Testis (tissue), 3 donors: ENCODE data around the gene NCKAP5. TPM values are rescaled to one million over a fixed set of nuclear protein-coding genes. Genes with fewer than 3 reads are reported as not detected.

Source experiments
- DNase-seq: peaks from one replicate; pipeline ENCODE4 v3.0.0-alpha.2; 2019
- H3K27ac ChIP-seq, 2 donors: fragments of 200-600 bp; sonication (generic); one replicate each; pipeline ENCODE4 v1.5.1; 2019
- H3K27me3 ChIP-seq: fragments of 200-600 bp; sonication (generic); one replicate; pipeline ENCODE4 v1.5.1; 2019
- H3K36me3 ChIP-seq: fragments of 200-600 bp; sonication (generic); one replicate; pipeline ENCODE4 v1.5.1; 2017; ENCODE audit warnings: low read depth; ENCODE audit errors: missing control alignments
- H3K4me1 ChIP-seq: fragments of 200-600 bp; sonication (generic); one replicate; pipeline ENCODE4 v1.5.1; 2019
- H3K4me3 ChIP-seq, 2 donors: fragments of 200-600 bp; sonication (generic); one replicate each; pipeline ENCODE4 v1.5.1; 2017 to 2019
- H3K9me3 ChIP-seq: fragments of 200-600 bp; sonication (generic); one replicate; pipeline ENCODE4 v1.5.1; 2017
- POLR2A ChIP-seq: fragments of 450-650 bp; IDR thresholded peaks from one replicate; pipeline ENCODE4 v1.6.1; 2017; ENCODE audit warnings: antibody characterized with exemption, mild to moderate bottlenecking, moderate library complexity
- WGBS, 2 donors: methylation state at CpG; one replicate each; pipeline ENCODE4 v1.1.5; 2018; 5-methylcytosine and 5-hydroxymethylcytosine counted together
- intact Hi-C: fragments of 100-400 bp; cut with DNase I; formaldehyde crosslinking; loops from one replicate; pipeline ENCODE4 v1.15.1; 2023; ENCODE audit warnings: low total_unique reads
- polyA plus RNA-seq: library from polyadenylated mRNA; stranded (reverse); fragments of 350-450 nt; fragmentation: Illumina TruSeq; extraction: RNeasy Lipid Tissue Mini Kit (QIAGEN cat#74804); gene quantifications from one replicate; pipeline ENCODE4 v1.2.3, GENCODE V29; 2014; ENCODE audit warnings: low read depth, low replicate concordance; ENCODE audit not compliant: insufficient read depth
- total RNA-seq, 2 donors: library from RNA; depleted of rRNA; stranded (reverse); fragments of >200 nt; gene quantifications; one replicate each; pipeline ENCODE4 v1.2.3, GENCODE V29; 2016
- TF ChIP-seq, protein P1 (sequence below), 3 experiments: fragments of 450-650 bp in 2 of 3; fragments of 200-600 bp in 1 of 3; sonication (generic) in 1 of 3; IDR thresholded peaks; one replicate each; pipeline ENCODE4 v1.5.1; 2016 to 2019; ENCODE audit warnings: antibody characterized with exemption in 3 of 3, mild to moderate bottlenecking in 2 of 3, moderate library complexity in 1 of 3

The NCKAP5 gene
- total and polyA plus RNA-seq, 3 donors from 2014 or later = 3.0 to 7.6 (median 6.3) TPM

DNA sequence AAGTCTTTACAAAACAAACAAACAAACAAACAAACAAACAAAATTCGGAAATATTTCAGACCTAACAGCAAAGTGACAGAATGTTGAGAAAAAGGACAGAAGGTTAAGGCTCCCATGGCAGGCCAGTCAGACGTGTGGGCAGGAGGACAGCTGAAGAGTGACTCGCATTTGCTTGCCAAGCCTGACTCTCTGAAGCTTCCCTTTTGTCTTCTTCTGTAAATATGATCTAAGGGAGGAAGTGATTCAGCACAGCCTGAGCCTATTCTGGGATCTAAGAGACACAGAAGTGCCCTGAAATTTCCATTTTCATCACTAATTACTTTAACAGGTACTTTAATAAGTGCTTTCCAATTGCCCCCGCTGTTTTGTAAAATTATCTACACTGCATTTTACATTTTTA is 764.2 kb downstream of the NCKAP5 start:
- no peak for TF ChIP-seq POLR2A
- TF ChIP-seq, protein P1, sequence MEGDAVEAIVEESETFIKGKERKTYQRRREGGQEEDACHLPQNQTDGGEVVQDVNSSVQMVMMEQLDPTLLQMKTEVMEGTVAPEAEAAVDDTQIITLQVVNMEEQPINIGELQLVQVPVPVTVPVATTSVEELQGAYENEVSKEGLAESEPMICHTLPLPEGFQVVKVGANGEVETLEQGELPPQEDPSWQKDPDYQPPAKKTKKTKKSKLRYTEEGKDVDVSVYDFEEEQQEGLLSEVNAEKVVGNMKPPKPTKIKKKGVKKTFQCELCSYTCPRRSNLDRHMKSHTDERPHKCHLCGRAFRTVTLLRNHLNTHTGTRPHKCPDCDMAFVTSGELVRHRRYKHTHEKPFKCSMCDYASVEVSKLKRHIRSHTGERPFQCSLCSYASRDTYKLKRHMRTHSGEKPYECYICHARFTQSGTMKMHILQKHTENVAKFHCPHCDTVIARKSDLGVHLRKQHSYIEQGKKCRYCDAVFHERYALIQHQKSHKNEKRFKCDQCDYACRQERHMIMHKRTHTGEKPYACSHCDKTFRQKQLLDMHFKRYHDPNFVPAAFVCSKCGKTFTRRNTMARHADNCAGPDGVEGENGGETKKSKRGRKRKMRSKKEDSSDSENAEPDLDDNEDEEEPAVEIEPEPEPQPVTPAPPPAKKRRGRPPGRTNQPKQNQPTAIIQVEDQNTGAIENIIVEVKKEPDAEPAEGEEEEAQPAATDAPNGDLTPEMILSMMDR (IDR thresholded peaks at IDR 0.05) = no peak
- Histone ChIP-seq H3K4me1 (no peaks in the 10 kb centered on the region), H3K4me3 (no peak overlapping the region), H3K27ac (no peak overlapping the region), H3K36me3 (no peaks in the 10 kb centered on the region), H3K9me3 (no peaks in the 10 kb centered on the region), H3K27me3 (no peaks in the 10 kb centered on the region)
- DNase-seq = peak; percentile 25
- intact Hi-C loops = no loop called here
- WGBS, 2 donors = 38 to 43% methylated on average over 4 of the region's 4 CpGs

GRCh38 chr2:132798341-132798740 is 769.9 kb downstream of the NCKAP5 start:
- Histone ChIP-seq H3K36me3 (no peaks in the 10 kb centered on the region), H3K27me3 (no peaks in the 10 kb centered on the region), H3K9me3 (no peaks in the 10 kb centered on the region), H3K4me3 (no peak overlapping the region), H3K4me1 (no peaks in the 10 kb centered on the region), H3K27ac (no peak overlapping the region)
- TF ChIP-seq POLR2A = no peak
- no peak for DNase-seq
- intact Hi-C loops = no loop called here

DNA sequence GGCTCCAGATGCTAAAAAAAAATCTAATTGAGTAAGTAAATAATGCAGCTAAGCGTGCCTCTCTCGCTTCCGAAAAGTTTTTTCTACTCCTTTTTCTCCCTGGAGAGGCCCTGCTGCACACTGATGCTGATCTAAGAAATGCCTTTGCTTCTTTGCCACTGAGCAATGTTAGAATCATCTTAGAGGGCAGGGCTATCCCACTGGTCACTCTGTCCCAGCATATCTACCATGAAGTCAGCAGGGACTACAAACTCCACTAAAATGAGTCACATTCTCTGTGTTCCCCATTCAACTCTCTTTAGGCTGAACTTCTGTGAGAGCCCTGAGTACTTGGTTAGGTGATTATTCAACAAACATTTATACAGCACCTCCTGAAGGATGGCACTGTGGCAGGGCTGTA is 770.7 kb downstream of the NCKAP5 start:
- intact Hi-C loops = no loop called here
- Histone ChIP-seq H3K27ac (no peak overlapping the region), H3K36me3 (no peaks in the 10 kb centered on the region), H3K9me3 (no peaks in the 10 kb centered on the region), H3K4me1 (no peaks in the 10 kb centered on the region), H3K4me3 (no peak overlapping the region), H3K27me3 (no peaks in the 10 kb centered on the region)
- no peak for DNase-seq
- TF ChIP-seq, protein P1 (IDR thresholded peaks at IDR 0.05) = no peak
- TF ChIP-seq POLR2A = no peak
- 83 to 85% methylated on average over 3 of the region's 3 CpGs for WGBS, 2 donors

DNA sequence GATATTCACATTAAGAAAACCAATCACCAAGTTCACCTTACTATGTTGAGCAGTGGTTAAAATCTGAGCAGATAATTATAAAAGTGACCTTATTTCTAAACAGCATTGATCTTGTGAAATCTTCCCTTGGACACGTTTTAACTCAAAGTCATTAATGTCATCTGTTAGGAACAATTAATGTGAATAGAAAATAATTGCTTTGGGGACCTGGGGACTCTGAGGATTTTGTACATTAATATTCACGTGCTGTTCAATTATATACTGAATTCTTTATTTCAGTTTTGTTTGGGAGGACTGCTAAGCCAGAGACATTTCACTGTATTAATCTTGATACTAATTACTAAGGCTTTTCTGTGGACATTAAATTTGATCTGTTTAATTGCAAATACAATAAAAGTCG is 771.2 kb downstream of the NCKAP5 start:
- H3K4me3 ChIP-seq = no peak overlapping the region
- DNase-seq = no peak
- intact Hi-C loops = no loop called here
- H3K4me1 ChIP-seq = no peaks in the 10 kb centered on the region
- no peak overlapping the region for H3K27ac ChIP-seq
- WGBS, 2 donors = 71 to 83% methylated on average over 3 of the region's 3 CpGs
- no peak for TF ChIP-seq POLR2A
- TF ChIP-seq, protein P1 (IDR thresholded peaks at IDR 0.05) = no peak
- no peaks in the 10 kb centered on the region for H3K9me3 ChIP-seq
- no peaks in the 10 kb centered on the region for H3K27me3 ChIP-seq
- H3K36me3 ChIP-seq = no peaks in the 10 kb centered on the region

DNA sequence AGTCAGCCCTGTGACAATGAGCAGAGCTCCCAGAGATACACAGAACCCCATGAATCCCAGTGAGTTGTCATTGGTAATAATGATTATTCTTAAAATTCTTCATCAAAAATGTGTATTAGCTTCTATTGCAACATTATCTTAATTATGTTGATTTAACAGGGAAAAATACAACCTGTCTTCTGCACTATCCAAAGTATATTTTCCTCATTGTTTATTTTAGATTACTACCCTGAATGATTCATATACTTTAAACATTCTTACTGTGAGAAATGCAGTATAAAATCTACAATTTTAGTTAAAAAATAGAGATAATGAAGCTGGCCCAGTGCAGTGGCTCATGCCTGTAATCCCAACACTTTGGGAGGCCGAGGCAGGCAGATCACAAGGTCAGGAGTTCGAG is 773.0 kb downstream of the NCKAP5 start:
- WGBS, 2 donors = 80 to 87% methylated on average over 2 of the region's 2 CpGs
- intact Hi-C loops = no loop called here

More for the DNA sequence above, 773.0 kb downstream of the NCKAP5 start:
- TF ChIP-seq, protein P1 (IDR thresholded peaks at IDR 0.05) = no peak
- no peak for TF ChIP-seq POLR2A
- Histone ChIP-seq H3K4me1 (no peaks in the 10 kb centered on the region), H3K9me3 (no peaks in the 10 kb centered on the region), H3K4me3 (no peak overlapping the region), H3K27me3 (no peaks in the 10 kb centered on the region), H3K27ac (no peak overlapping the region), H3K36me3 (no peaks in the 10 kb centered on the region)
- no peak for DNase-seq
